Retinal pigment epithelial cell (primary cell): ENCODE data around the gene TRIM67.

Experiments
- DNase-seq: peaks from one replicate; pipeline ENCODE4 v3.0.0-alpha.2; 2010; ENCODE audit warnings: low read depth
- H3K4me3 ChIP-seq: 2 replicates; pipeline ENCODE4 v1.5.1; 2011; ENCODE audit warnings: mild to moderate bottlenecking, low read length, control low read depth, moderate library complexity
- TF ChIP-seq, protein P1 (sequence below): conservative IDR thresholded peaks from 2 replicates; pipeline ENCODE4 v1.5.1; 2011; ENCODE audit warnings: low read depth, low read length, control low read depth, inconsistent platforms

Gene TRIM67

DNA sequence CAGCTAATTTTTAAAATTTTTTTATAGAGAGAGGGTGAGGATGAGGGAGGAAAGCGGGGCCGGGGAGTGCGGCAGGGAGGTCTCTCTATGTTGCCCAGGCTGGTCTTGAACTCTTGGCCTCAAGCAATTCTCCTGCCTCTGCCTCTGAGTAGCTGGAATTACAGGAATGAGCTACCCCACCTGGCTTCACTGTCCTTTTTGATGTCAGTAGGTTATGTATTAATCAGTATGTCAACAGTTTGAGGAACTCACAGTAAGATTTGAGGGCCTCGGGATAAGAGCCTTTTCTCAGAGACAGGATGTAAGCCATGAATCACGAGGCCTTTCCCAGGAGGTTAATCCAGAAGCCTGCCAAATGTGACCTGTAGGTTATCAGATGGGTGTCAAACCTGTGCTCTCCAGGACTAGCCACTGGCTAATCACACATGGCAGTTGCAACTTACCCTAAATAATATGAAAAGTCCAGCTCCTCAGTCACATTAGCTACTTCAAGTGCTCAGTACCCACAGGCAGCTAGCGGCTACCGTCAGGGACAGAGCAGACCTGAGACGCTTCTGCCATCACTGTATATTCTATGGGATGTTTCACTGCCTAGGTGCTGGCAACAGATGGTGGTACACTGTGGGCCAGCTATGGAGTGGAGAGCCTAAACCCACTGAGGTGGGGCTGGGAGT is 33.1 kb downstream of the TRIM67 start:
- peak; percentile 42 for DNase-seq
- TF ChIP-seq, protein P1, sequence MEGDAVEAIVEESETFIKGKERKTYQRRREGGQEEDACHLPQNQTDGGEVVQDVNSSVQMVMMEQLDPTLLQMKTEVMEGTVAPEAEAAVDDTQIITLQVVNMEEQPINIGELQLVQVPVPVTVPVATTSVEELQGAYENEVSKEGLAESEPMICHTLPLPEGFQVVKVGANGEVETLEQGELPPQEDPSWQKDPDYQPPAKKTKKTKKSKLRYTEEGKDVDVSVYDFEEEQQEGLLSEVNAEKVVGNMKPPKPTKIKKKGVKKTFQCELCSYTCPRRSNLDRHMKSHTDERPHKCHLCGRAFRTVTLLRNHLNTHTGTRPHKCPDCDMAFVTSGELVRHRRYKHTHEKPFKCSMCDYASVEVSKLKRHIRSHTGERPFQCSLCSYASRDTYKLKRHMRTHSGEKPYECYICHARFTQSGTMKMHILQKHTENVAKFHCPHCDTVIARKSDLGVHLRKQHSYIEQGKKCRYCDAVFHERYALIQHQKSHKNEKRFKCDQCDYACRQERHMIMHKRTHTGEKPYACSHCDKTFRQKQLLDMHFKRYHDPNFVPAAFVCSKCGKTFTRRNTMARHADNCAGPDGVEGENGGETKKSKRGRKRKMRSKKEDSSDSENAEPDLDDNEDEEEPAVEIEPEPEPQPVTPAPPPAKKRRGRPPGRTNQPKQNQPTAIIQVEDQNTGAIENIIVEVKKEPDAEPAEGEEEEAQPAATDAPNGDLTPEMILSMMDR, result no peak
- H3K4me3 ChIP-seq, result no peak overlapping the region

DNA sequence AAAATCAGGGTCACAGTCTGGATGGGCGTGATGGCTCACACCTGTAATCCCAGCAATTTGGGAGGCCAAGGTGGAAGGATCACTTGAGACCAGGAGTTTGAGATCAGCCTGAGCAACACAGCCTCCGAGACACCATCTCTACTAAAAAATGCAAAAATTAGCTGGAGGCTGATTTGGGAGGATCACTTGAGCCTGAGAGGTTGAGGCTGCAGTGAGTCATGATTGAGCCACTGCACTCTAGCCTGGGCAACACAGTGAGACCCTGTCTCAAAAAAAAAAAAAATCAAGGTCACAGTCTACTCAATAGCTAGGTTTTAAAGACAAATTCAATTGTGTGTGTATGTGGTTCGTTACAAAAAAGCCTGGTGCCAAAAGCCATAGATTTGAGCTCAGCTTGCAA is 34.4 kb downstream of the TRIM67 start:
- TF ChIP-seq, protein P1, result no peak
- no peak for DNase-seq
- no peak overlapping the region for H3K4me3 ChIP-seq

DNA sequence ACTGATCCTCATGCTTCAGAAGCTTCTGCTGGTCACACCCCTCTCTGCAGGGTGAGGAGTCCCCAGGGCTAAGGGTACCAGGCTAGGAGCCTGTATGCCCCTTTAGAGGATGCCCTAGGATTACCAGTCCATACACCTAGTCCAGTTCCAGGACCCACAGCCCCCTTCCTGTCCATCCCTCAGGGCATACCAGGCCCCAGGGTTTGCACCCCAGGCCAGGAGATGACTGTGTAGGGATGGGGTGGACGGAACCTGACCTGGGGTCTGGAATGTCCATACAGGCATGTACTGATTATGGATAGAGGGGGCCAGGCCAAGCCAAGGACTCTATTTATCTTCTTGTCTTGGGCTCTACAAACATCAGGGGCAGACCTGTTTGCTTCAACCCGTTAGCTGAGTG is 34.9 kb downstream of the TRIM67 start:
- TF ChIP-seq, protein P1, result no peak
- no peak for DNase-seq
- no peak overlapping the region for H3K4me3 ChIP-seq

DNA sequence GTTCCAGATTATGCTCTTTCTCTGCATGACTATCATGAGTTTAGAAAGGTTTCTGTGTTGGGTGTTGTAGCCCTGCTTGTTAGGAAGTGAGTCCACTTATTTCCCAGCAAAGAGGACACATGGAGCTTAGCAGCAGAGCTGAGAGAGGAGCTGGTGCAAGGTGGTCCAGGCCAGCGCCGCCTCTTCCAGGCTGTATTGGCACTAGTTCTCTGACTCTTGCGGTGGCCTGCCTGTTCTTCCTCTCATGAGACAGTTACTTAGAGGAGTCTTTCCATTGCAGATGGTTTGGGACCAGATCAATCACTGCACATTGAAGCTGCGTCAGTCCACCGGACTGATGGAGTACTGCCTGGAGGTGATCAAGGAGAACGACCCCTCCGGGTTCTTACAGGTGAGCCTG is 38.0 kb downstream of the TRIM67 start:
- TF ChIP-seq, protein P1, result no peak
- no peak overlapping the region for H3K4me3 ChIP-seq
- DNase-seq, result no peak

DNA sequence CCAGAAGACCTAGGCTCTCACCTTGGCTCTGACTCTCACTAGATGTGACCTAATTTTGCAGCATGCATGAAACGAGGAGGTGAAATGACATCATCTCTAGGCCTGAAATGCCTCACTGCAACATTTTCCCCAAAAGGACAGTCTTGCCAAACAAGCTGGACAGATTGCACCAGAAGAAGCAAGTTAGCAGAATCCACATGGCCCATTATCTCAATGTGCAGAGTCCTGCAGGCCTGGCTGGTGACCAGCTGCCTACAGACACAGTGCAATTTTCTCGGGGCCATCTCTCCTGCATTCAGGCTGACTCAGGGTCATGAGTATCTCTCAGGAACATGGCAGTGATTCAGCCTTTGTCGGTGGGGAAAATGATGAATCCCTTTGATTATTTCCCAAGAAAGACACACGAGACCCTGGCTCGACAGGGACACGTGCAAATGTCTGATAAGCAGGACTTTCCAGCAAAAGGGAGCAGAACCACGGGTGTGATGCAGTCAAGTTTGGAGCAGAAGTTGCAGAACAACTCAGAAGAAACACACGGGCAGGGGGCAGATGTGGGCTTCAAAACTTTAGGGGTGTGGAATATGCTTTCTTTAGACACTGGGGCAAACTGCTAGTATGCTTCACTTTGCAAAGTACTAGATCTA is 38.7 kb downstream of the TRIM67 start:
- no peak overlapping the region for H3K4me3 ChIP-seq
- no peak for DNase-seq
- TF ChIP-seq, protein P1, result no peak

DNA sequence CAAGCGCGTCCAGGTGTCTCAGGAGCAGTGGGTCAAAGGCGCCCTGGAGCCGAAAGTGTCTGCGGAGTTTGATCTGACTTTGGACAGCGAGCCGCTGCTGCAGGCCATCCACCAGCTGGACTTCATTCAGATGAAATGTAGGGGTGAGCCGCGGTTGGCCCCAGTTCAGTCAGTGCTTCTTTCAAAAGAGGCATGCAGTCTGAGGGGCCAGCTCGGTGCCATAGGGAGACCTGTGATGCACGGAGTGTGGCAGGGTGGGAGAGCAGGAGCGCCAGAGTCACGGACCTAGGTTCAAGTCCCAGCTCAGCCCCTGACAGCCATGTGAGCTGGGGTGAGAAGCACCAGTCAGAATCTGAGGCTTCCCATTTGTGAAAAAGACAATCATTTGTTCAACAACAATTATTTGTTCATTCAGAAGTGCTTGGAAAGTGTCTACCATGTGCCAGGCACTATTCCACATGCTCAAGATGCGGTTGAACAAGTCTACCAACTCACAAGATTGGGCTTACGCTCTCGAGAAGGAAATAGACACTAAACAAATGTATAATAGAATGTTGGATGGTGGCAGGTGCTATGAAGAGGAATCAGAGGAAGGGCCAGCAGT is 39.6 kb downstream of the TRIM67 start:
- no peak overlapping the region for H3K4me3 ChIP-seq
- TF ChIP-seq, protein P1, result no peak
- DNase-seq, result no peak

DNA sequence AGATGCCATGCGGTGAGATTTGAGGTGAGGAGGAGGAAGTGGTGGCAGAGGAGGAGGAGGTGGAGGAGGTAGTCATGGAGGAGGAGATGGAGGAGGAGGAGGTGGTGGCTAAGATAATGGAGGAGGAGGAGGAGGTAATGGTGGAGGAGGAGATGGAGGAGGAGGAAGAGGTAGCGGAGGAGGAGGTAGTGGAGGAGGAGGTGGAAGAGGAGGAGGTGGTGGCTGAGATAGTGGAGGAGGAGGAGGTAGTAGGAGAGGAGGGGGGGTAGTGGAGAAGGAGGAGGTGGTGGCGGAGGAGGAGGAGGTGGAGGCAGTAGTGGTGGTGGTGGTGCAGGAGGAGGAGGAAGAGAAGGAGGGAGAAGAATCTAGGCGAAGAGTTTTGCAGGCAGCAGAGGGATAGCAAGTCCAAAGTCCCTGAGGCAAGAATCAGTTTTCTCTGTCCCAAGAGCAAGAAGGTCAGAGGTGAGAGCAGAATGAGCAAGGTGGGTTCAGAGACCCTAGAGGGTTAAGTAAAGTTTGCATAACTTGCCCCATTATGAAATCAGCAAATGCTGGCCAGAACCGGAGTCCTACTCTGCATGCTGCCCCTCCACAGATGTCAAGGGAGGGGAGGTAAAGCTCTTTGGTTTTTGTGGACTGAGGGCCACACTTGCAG is 40.2 kb downstream of the TRIM67 start:
- TF ChIP-seq, protein P1, result no peak

More for the DNA sequence above, 40.2 kb downstream of the TRIM67 start:
- H3K4me3 ChIP-seq, result no peak overlapping the region
- no peak for DNase-seq
